Astrocyte (in vitro differentiated cells and primary cell): Measurements from ENCODE around the gene SND1. TPM values are rescaled to one million over a fixed set of nuclear protein-coding genes. Genes with fewer than 3 reads are reported as not detected.

ENCODE experiments used
- DNase-seq: peaks from one replicate; pipeline ENCODE4 v3.0.0-alpha.2; 2010; ENCODE audit warnings: low read depth
- FAIRE-seq: peaks from 2 replicates; lab custom pipeline; 2011; peaks lifted over from hg19 to GRCh38; lab: Jason Lieb, UNC
- H2AFZ ChIP-seq: 2 replicates; pipeline ENCODE4 v1.6.0; 2012; ENCODE audit warnings: low read depth, low read length, inconsistent platforms
- H3K27ac ChIP-seq: 2 replicates; pipeline ENCODE4 v1.5.1; 2011; ENCODE audit warnings: low read depth, low read length, inconsistent platforms
- H3K27me3 ChIP-seq: 2 replicates; pipeline ENCODE4 v1.6.0; 2011; ENCODE audit warnings: low read length, inconsistent platforms; ENCODE audit not compliant: insufficient read depth
- H3K36me3 ChIP-seq: 2 replicates; pipeline ENCODE4 v1.5.1; 2011; ENCODE audit warnings: low read length, inconsistent platforms; ENCODE audit not compliant: insufficient read depth
- H3K4me1 ChIP-seq: 2 replicates; pipeline ENCODE4 v1.5.1; 2011; ENCODE audit warnings: low read length, inconsistent platforms; ENCODE audit not compliant: insufficient read depth
- H3K4me2 ChIP-seq: 2 replicates; pipeline ENCODE4 v1.6.0; 2012; ENCODE audit warnings: low read length, inconsistent platforms
- H3K4me3 ChIP-seq: 2 replicates; pipeline ENCODE4 v1.5.1; 2011; ENCODE audit warnings: low read depth, mild to moderate bottlenecking, low read length, inconsistent platforms; ENCODE audit not compliant: insufficient read depth
- H3K79me2 ChIP-seq: 2 replicates; pipeline ENCODE4 v1.6.0; 2012; ENCODE audit warnings: mild to moderate bottlenecking, low read length, inconsistent platforms; ENCODE audit not compliant: insufficient read depth
- H3K9ac ChIP-seq: 2 replicates; pipeline ENCODE4 v1.6.0; 2012; ENCODE audit warnings: mild to moderate bottlenecking, low read length, inconsistent platforms
- H3K9me3 ChIP-seq: 2 replicates; pipeline ENCODE4 v1.5.1; 2012; ENCODE audit warnings: low read depth, mild to moderate bottlenecking, low read length, inconsistent platforms; ENCODE audit not compliant: insufficient read depth
- H4K20me1 ChIP-seq: 2 replicates; pipeline ENCODE4 v1.6.0; 2012; ENCODE audit warnings: low read length, inconsistent platforms; ENCODE audit not compliant: insufficient read depth
- H3K27ac Mint-ChIP-seq: one replicate; pipeline ENCODE4 v1.8.0; 2021; ENCODE audit warnings: mild to moderate bottlenecking, mixed read lengths; ENCODE audit not compliant: unreplicated experiment
- H3K27me3 Mint-ChIP-seq: one replicate; pipeline ENCODE4 v1.8.0; 2021; ENCODE audit warnings: low read depth, mixed read lengths; ENCODE audit not compliant: unreplicated experiment
- H3K36me3 Mint-ChIP-seq: one replicate; pipeline ENCODE4 v1.8.0; 2021; ENCODE audit warnings: low read depth, mixed read lengths; ENCODE audit not compliant: unreplicated experiment
- H3K4me1 Mint-ChIP-seq: one replicate; pipeline ENCODE4 v1.8.0; 2021; ENCODE audit warnings: low read depth, mixed read lengths; ENCODE audit not compliant: unreplicated experiment
- H3K4me3 Mint-ChIP-seq: one replicate; pipeline ENCODE4 v1.8.0; 2021; ENCODE audit warnings: mild to moderate bottlenecking, moderate library complexity, mixed read lengths; ENCODE audit not compliant: unreplicated experiment
- H3K9me3 Mint-ChIP-seq: one replicate; pipeline ENCODE4 v1.8.0; 2021; ENCODE audit warnings: mild to moderate bottlenecking, mixed read lengths; ENCODE audit not compliant: unreplicated experiment
- EZH2 ChIP-seq: IDR thresholded peaks from 2 replicates; pipeline ENCODE4 v1.6.1; 2012; ENCODE audit warnings: mild to moderate bottlenecking, low read length, inconsistent platforms; ENCODE audit not compliant: insufficient read depth
- total RNA-seq: library from RNA; stranded (reverse); gene quantifications from 2 replicates; pipeline ENCODE4 v1.2.1, GENCODE V29; 2021
- TF ChIP-seq, protein P1 (sequence below): IDR thresholded peaks from 2 replicates; pipeline ENCODE4 v1.5.1; 2011; ENCODE audit warnings: low read depth, mild to moderate bottlenecking, inconsistent platforms, low read length, moderate library complexity; ENCODE audit not compliant: insufficient read depth

The SND1 gene
- total RNA-seq, 1 donor from 2014 or later, result 267 TPM

DNA sequence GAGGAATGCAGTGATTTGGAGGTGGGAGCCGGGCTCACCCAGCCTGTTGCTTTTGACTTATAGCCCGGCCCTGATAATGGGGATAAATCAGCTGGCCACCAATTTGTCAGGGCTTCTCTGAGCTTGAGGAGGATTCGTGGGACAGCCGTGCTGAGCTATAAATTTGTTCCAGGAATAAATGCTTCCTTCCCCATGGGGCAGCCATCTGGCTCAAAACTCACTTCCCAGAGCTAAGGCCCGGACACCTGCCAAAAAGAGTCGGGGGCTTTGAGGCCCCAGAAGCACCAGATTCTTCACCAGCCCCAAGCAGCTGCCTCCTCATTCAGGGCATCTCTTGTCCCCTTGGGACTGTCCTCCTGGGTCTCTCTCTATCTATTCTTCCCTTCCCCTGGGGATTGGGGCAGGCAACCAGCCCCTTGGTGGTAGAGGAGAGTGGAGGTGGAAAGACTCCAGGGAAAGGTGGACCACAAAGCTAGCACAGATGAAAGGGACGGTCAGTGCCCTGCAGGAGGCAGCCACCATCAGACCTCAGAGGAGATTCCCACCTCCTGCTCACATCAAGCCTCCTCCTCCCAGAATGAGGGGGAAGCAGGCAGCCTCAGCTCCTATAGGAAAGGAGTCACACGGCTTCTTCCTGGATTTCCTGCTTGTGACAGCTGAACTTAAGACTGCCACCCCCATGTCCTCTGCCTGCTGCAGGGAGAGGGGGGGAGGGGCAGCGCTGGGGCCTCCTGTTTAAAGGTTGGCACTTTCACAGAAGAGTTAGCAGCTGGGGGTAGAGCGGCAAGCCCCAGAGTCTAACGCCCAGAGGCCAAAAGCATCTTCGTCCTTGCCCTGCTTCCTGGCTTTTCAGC lies 423.5 kb downstream of the SND1 start:
- Histone ChIP-seq H3K27ac (no peak overlapping the region), H2AFZ (no peak overlapping the region), H3K4me3 (no peak overlapping the region), H3K4me1 (peaks cover 15% of the 10 kb centered on the region), H3K27me3 (no peaks in the 10 kb centered on the region), H3K36me3 (peaks cover 13% of the 10 kb centered on the region), H3K79me2 (no peaks in the 10 kb centered on the region), H3K9me3 (no peaks in the 10 kb centered on the region), H3K9ac (no peak overlapping the region), H4K20me1 (peaks cover 92% of the 10 kb centered on the region), H3K4me2 (no peak overlapping the region)
- no peak overlapping the region for H3K27ac Mint-ChIP-seq
- H3K27me3 Mint-ChIP-seq, result no peaks in the 10 kb centered on the region
- H3K9me3 Mint-ChIP-seq, result no peaks in the 10 kb centered on the region
- no peak for FAIRE-seq
- H3K4me1 Mint-ChIP-seq, result peaks cover 13% of the 10 kb centered on the region
- TF ChIP-seq EZH2, result no peak
- TF ChIP-seq, protein P1, sequence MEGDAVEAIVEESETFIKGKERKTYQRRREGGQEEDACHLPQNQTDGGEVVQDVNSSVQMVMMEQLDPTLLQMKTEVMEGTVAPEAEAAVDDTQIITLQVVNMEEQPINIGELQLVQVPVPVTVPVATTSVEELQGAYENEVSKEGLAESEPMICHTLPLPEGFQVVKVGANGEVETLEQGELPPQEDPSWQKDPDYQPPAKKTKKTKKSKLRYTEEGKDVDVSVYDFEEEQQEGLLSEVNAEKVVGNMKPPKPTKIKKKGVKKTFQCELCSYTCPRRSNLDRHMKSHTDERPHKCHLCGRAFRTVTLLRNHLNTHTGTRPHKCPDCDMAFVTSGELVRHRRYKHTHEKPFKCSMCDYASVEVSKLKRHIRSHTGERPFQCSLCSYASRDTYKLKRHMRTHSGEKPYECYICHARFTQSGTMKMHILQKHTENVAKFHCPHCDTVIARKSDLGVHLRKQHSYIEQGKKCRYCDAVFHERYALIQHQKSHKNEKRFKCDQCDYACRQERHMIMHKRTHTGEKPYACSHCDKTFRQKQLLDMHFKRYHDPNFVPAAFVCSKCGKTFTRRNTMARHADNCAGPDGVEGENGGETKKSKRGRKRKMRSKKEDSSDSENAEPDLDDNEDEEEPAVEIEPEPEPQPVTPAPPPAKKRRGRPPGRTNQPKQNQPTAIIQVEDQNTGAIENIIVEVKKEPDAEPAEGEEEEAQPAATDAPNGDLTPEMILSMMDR, result no peak
- peaks cover 23% of the 10 kb centered on the region for H3K36me3 Mint-ChIP-seq
- H3K4me3 Mint-ChIP-seq, result no peak overlapping the region
- DNase-seq, result no peak

DNA sequence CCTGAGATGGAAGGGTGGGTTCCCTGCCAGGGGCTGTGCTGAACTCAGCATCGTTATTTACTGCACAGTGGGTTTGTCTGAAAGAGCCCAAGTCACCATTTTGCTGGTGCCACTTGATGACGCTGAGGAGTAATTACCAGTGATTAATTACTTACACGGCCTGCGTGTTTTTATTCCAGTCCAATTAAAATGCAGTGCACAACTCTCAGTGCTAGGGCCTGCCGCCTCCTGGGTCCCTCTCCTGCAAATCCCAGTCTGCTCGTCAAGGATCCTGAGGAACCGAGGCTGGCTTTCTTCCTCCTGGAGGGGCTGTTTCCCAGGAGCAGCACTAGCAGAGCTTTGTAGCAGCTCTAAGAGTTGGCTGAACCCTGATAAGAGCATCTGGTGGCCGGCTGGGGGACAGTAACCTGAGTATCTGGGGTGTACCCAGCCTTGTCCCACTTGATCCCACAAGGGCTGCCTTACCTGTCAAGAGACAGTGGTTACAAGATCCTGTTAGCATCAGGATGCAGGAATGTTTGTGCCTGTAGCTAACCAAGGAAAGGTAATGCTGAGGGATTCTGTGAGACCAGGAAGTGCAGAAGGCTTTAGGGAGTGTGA lies 424.3 kb downstream of the SND1 start:
- H3K27me3 ChIP-seq, result no peaks in the 10 kb centered on the region
- H3K9me3 ChIP-seq, result no peaks in the 10 kb centered on the region
- H3K79me2 ChIP-seq, result no peaks in the 10 kb centered on the region
- H3K9ac ChIP-seq, result peak overlapping the region; percentile 24
- H3K27ac ChIP-seq, result no peak overlapping the region
- peaks cover 13% of the 10 kb centered on the region for H3K36me3 ChIP-seq
- peaks cover 12% of the 10 kb centered on the region for H3K4me1 Mint-ChIP-seq
- TF ChIP-seq EZH2, result no peak
- TF ChIP-seq, protein P1, result no peak
- peaks cover 91% of the 10 kb centered on the region for H4K20me1 ChIP-seq
- no peak overlapping the region for H2AFZ ChIP-seq
- peaks cover 24% of the 10 kb centered on the region for H3K36me3 Mint-ChIP-seq
- H3K27me3 Mint-ChIP-seq, result no peaks in the 10 kb centered on the region
- no peak overlapping the region for H3K4me2 ChIP-seq
- no peak overlapping the region for H3K4me3 Mint-ChIP-seq
- FAIRE-seq, result no peak
- DNase-seq, result no peak
- no peak overlapping the region for H3K4me3 ChIP-seq
- H3K9me3 Mint-ChIP-seq, result no peaks in the 10 kb centered on the region
- H3K4me1 ChIP-seq, result peaks cover 15% of the 10 kb centered on the region
- H3K27ac Mint-ChIP-seq, result no peak overlapping the region
